GM19455 (cell line): Measurements from ENCODE around the gene MLIP.
"Not testable (repeated sequence)": the region's sequence is repeated elsewhere in the genome, so short reads cannot be mapped to it uniquely, and the experiment has no call there.

ENCODE experiments used
- ATAC-seq: cut with Tn5 transposase; IDR thresholded peaks from one replicate; pipeline ENCODE4 v1.9.1; 2021; ENCODE audit not compliant: unreplicated experiment

Gene MLIP

GRCh38 chr6:54111341-54112045, at the start of gene MLIP:
MLIP (plus strand) TSS chr6:54111443; CDS start chr6:54111480, 37 bp downstream.
- no peak for ATAC-seq

GRCh38 chr6:54063228-54063539, 48.1 kb upstream of the MLIP start:
- no peak for ATAC-seq

- no peak for ATAC-seq
Measured at GRCh38 chr6:54068694-54069093, 42.5 kb upstream of the MLIP start.

GRCh38 chr6:54070025-54070424, 41.2 kb upstream of the MLIP start:
- ATAC-seq: no peak

GRCh38 chr6:54071821-54072340, 39.4 kb upstream of the MLIP start:
- ATAC-seq: no peak

- ATAC-seq: no peak
Measured at GRCh38 chr6:54072635-54073313, 38.5 kb upstream of the MLIP start.

- no peak for ATAC-seq
Measured at GRCh38 chr6:54073487-54073886, 37.8 kb upstream of the MLIP start.

- ATAC-seq: no peak
Measured at GRCh38 chr6:54074109-54074508, 37.1 kb upstream of the MLIP start.

- ATAC-seq: no peak
Measured at GRCh38 chr6:54074578-54075195, 36.6 kb upstream of the MLIP start.

- ATAC-seq: no peak
Measured at GRCh38 chr6:54076159-54076789, 35.0 kb upstream of the MLIP start.

- not testable (repeated sequence) for ATAC-seq
Measured at GRCh38 chr6:54081499-54081898, 29.7 kb upstream of the MLIP start.

- no peak for ATAC-seq
Measured at GRCh38 chr6:54083287-54083686, 28.0 kb upstream of the MLIP start.

- no peak for ATAC-seq
Measured at GRCh38 chr6:54084231-54084630, 27.0 kb upstream of the MLIP start.

GRCh38 chr6:54085047-54085446, 26.2 kb upstream of the MLIP start:
- ATAC-seq: no peak

- no peak for ATAC-seq
Measured at GRCh38 chr6:54085541-54085940, 25.7 kb upstream of the MLIP start.

GRCh38 chr6:54086439-54086838, 24.8 kb upstream of the MLIP start:
- ATAC-seq: no peak

- no peak for ATAC-seq
Measured at GRCh38 chr6:54087721-54088120, 23.5 kb upstream of the MLIP start.

- ATAC-seq: no peak
Measured at GRCh38 chr6:54093326-54093948, 17.8 kb upstream of the MLIP start.

GRCh38 chr6:54094293-54094692, 16.9 kb upstream of the MLIP start:
- ATAC-seq: no peak

GRCh38 chr6:54094786-54095185, 16.5 kb upstream of the MLIP start:
- no peak for ATAC-seq

GRCh38 chr6:54095723-54096122, 15.5 kb upstream of the MLIP start:
- no peak for ATAC-seq
